ENCODE measurements around the gene FKBP1B.
A peak's percentile ranks its signal among the peaks of the same experiment; 100 is the strongest.
"Not testable (repeated sequence)": the region's sequence is repeated elsewhere in the genome, so short reads cannot be mapped to it uniquely, and the experiment has no call there.

The FKBP1B gene

GRCh38 chr2:24072259-24072658 is 22.7 kb downstream of the FKBP1B start:
- DNase-seq: no peak

GRCh38 chr2:24073816-24074215 is 24.3 kb downstream of the FKBP1B start:
- DNase-seq: no peak

DNA sequence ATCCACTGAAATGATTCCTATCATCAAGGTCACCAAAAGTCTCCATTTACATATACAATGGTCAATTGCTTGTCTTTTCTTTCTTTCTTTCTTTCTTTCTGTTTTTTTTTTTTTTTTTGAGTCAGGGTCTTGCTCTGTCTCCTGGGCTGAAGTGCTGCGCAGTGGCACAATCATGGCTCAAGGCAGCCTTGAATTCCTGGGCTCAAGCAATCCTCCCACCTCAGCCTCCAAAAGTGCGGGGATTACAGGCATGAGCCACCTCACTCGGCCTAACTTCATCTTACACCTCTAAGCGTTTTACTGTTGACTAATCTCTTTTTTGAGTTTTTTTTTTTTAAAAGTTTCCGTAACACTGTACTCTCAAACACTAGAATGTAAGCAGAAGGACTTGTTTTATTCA is 25.7 kb downstream of the FKBP1B start:
- no peak for DNase-seq

- peak; percentile 99 for DNase-seq
Observed at GRCh38 chr2:24075915-24076848, 26.6 kb downstream of the FKBP1B start, which contains the start of gene SF3B6. TSS of gene SF3B6 (minus strand) at chr2:24076326. CDS start at chr2:24076229, 97 bp downstream.

GRCh38 chr2:24076849-24077534 is 27.5 kb downstream of the FKBP1B start:
- DNase-seq: peak; percentile 44

GRCh38 chr2:24077535-24077877 is 28.0 kb downstream of the FKBP1B start:
- peak; percentile 35 for DNase-seq

- DNase-seq: no peak
Observed at GRCh38 chr2:24077879-24078278, 28.3 kb downstream of the FKBP1B start.

GRCh38 chr2:24080701-24081100 is 31.2 kb downstream of the FKBP1B start:
- DNase-seq: no peak

- DNase-seq: no peak
Observed at GRCh38 chr2:24082787-24083566, 33.4 kb downstream of the FKBP1B start.

DNA sequence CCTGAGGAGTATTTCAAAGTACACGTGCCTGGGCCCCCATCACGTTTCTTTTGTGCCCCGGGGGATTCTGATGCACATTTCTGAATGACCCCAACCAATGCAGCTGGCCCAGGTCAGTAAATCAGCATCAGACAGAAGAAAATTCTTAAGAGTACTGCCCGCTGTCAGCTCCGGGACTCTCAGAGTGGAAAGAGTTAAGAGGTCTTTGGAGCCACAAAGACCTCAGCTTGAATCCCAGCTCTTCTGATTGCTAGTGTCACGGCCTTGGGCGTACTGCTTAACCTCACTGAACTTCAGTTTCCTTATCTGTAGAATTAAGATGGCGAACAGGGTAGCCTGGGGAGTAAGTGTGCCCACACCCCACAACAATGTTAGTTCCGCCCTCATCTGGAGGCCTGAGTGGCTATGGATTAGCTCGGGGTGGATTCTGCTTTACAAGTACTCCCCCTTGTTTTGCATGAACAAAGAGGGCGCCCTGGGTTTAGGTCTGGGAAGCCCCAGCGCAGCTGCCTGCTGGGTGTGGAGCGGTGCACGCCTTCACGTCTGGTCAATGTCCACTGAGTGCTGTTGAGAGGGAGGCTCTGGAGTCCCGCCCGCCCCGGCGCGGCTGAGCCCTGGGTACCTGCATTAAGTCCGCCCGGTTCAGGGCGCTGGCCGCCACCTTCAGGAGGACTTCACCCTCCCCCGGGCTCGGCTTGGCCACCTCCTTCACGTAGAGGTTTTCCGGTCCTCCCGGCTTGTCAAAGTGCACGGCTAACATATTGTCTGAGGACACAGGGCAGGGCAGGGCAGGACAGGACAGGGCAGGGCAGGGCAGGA is 34.2 kb downstream of the FKBP1B start:
- peak; percentile 98 for DNase-seq

DNA sequence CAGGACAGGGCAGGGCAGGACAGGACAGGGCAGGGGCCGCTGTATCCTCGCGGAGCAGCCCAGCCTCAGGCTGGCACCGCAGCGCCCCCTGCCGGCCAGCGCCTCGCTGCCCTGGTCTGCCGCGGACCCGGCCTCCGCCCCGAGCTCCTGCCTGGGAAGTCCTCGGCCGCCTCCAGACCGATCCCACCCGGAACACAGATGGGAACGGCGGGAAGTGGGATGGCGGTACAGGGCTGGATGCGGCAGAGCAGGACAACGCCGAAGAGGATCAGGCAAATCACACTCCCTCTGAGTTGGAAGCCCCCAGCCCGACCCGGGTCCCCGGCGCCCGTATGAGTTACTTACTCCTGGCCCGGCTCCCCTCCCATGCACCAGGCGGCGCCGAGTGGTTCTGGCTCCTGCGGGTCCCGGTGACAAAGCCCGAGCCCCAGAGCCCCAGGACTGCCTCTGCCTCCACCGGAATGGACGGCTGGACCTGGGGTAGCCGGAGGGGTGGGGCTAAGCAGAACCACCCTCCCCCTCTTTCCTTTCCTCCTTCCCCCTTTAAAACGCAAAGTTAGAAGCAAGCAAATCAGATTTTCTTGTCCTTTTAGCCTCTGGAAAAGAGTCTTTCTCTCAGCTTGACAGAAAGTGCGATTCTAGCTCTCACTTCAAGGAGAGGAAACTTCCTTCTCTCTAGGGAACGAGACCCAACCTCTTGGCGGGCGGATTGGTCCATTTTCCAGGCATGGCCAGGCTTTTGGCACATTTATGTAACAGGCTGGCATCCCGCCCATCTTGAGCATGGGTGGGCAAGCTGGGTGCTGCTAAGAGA is 35.1 kb downstream of the FKBP1B start, which contains the start of gene TP53I3:
TP53I3 (minus strand) TSS at position 449 of the 814 bp plus-strand sequence. CDS start 508 bp downstream, outside the sequence.
- DNase-seq: peak; percentile 80

DNA sequence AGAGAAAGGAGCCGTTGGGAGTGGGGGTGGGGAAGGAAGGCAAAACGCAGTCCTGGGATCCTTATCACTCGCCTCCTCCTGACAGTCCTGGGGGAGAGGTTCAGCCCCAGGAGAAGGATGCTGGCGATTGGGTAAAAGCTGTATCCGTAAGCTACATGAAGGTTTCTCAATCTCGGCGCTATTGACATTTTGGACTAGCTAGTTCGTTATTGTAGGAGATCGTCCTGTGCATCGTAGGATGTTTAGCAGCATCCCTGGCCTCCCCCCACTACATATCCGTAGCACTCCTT is 35.6 kb downstream of the FKBP1B start:
- DNase-seq: no peak

- DNase-seq: no peak
Observed at GRCh38 chr2:24086241-24086640, 36.7 kb downstream of the FKBP1B start.

GRCh38 chr2:24087032-24087431 is 37.5 kb downstream of the FKBP1B start:
- no peak for DNase-seq

DNA sequence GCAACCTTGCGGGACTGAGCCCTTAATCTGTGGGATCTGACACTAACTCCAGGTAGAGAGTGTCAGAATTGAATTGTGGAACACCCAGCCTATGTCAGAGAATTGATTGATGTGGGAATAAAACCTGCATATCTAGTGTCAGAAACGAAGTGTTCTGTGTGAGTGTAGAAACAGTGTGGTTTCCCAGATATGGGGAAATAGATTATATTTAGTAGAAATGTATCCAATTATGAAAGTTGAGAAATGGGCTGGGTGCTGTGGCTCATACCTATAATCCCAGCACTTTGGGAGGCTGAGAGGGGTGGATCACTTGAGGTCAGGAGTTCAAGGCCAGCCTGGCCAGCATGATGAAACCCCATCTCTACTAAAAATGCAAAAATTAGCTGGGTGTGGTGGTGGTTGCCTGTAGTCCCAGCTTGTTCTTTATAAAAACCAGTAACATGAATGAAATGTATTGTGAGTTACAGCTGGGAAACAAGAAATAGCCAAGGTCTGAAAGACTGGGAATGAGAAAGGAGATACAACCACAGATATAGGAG is 39.3 kb downstream of the FKBP1B start:
- DNase-seq: no peak

- DNase-seq: not testable (repeated sequence)
Observed at GRCh38 chr2:24093270-24093669, 43.7 kb downstream of the FKBP1B start.

DNA sequence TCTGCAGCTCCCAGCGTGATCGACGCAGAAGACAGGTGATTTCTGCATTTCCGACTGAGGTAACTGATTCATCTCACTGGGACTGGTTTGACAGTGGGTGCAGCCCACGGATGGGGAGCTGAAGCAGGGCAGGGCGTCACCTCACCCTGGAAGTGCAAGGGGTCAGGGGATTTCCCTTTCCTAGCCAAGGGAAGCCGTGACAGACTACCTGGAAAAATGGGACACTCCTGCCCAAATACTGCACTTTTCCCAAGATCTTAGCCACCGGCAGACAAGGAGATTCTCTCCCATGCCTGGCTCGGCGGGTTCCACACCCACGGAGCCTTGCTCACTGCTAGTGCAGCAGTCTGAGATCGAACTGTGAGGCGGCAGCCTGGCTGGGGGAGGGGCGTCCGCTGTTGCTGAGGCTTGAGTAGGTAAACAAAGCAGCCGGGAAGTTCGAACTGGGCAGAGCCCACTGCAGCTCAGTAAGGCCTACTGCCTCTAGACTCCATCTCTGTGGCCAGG is 45.7 kb downstream of the FKBP1B start:
- not testable (repeated sequence) for DNase-seq

DNA sequence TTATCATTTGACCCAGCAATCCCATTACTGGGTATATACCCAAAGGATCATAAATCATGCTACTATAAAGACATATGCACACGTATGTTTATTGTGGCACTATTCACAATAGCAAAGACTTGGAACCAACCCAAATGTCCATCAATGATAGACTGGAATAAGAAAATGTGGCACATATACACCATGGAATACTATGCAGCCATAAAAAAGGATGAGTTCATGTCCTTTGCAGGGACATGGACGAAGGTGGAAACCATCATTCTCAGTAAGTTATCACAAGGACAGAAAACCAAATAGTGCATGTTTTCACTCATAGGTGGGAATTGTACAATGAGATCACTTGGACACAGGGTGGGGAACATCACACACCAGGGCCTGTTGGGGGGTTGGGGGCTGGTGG is 51.2 kb downstream of the FKBP1B start:
- DNase-seq: not testable (repeated sequence)

DNA sequence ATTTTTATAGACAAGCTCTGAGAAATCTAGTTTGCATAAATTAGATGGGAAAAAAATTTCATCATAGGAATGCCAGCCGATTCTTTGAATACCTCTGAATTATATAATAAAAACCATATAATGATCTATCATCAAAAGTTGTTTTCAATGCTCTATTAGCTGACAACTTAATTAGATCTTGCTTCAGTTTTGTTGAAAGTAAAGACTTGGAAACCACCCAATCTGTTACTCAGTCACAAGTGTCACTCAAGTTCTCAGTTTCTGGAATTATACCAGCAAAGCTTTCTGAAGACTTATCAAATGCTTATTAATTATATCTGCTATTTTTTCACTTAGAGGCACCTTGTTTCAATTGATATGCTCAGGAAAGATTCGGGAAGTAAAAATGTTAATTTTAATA is 52.5 kb downstream of the FKBP1B start:
- no peak for DNase-seq

- no peak for DNase-seq
Observed at GRCh38 chr2:24102677-24103076, 53.1 kb downstream of the FKBP1B start.

- DNase-seq: no peak
Observed at GRCh38 chr2:24104110-24104650, 54.6 kb downstream of the FKBP1B start.

All from hematopoietic multipotent progenitor cell treated with erythropoietin and hydrocortisone succinate and interleukin-3 and kit ligand, for 8 days (in vitro differentiated cells).